B cell (primary cell): ENCODE measurements around the gene MTF2. TPM values are rescaled to one million over a fixed set of nuclear protein-coding genes. Genes with fewer than 3 reads are reported as not detected.
A peak's percentile ranks its signal among the peaks of the same experiment; 100 is the strongest.

ENCODE experiments used
- ATAC-seq: fragments of 200-7000 bp; cut with Tn5 transposase; one replicate; pipeline ENCODE4 v1.10.0; 2021; ENCODE audit warnings: low read depth, mild to moderate bottlenecking, moderate number of reproducible peaks, moderate library complexity
- CTCF ChIA-PET: fragments of 350-600 bp; sonication (Branson Sonifier 250); formaldehyde crosslinking; loops from one replicate; lab custom pipeline; 2021; ENCODE audit warnings: antibody characterized with exemption, inconsistent platforms; lab: Charles Lee
- POLR2A ChIA-PET: fragments of 350-600 bp; sonication (Branson Sonifier 250); formaldehyde crosslinking; loops from one replicate; lab custom pipeline; 2021; ENCODE audit warnings: antibody characterized with exemption; lab: Charles Lee
- DNase-seq: peaks from one replicate; pipeline ENCODE4 v3.0.0; 2013
- H2AFZ ChIP-seq: 2 replicates; pipeline ENCODE4 v1.6.1; 2012; ENCODE audit warnings: mild to moderate bottlenecking, low read depth, low read length; ENCODE audit not compliant: insufficient read depth, poor library complexity, severe bottlenecking
- H3K27ac ChIP-seq, 2 donors: 1 replicate in 1 of 2; 2 replicates in 1 of 2; pipeline ENCODE4 v1.5.1; 2012 to 2013; ENCODE audit warnings: low read length in 2 of 2, mild to moderate bottlenecking in 2 of 2, moderate library complexity in 1 of 2
- H3K27me3 ChIP-seq, 4 experiments: fragments of 200-600 bp in 1 of 4; sonication (generic) in 1 of 4; replicated peaks in 1 of 4; 1 replicate in 2 of 4; 2 replicates in 2 of 4; pipeline versions ENCODE4 v1.6.1 to v1.7.0; 2013 to 2016; ENCODE audit warnings: low read length in 3 of 4, mild to moderate bottlenecking in 2 of 4, mixed read lengths in 1 of 4, moderate library complexity in 1 of 4; ENCODE audit not compliant: insufficient read depth in 4 of 4, control insufficient read depth in 3 of 4; ENCODE audit errors: control extremely low read depth in 1 of 4
- H3K36me3 ChIP-seq, 2 experiments: replicated peaks in 1 of 2; 1 replicate in 1 of 2; 2 replicates in 1 of 2; pipeline versions ENCODE4 v1.6.1 to v1.7.1; 2013; ENCODE audit warnings: low read length in 1 of 2; ENCODE audit not compliant: insufficient read depth in 2 of 2, control insufficient read depth in 1 of 2; ENCODE audit errors: control extremely low read depth in 1 of 2, extremely low read depth in 1 of 2
- H3K4me1 ChIP-seq, 2 donors: fragments of 200-600 bp in 1 of 2; sonication (generic) in 1 of 2; 1 replicate in 1 of 2; 2 replicates in 1 of 2; pipeline versions ENCODE4 v1.5.1 to v1.6.1; 2013 to 2017; ENCODE audit warnings: low read length in 2 of 2; ENCODE audit not compliant: control insufficient read depth in 2 of 2, insufficient read depth in 2 of 2
- H3K4me2 ChIP-seq: replicated peaks from 2 replicates; pipeline ENCODE3; 2012; ENCODE audit warnings: mild to moderate bottlenecking, low read depth, low read length; ENCODE audit not compliant: poor library complexity, severe bottlenecking
- H3K4me3 ChIP-seq, 5 experiments: fragments of 200-600 bp in 1 of 5; sonication (generic) in 1 of 5; 1 replicate in 3 of 5; 2 replicates in 2 of 5; pipeline versions ENCODE4 v1.5.1 to v1.7.0; 2011 to 2016; ENCODE audit warnings: low read length in 4 of 5, mild to moderate bottlenecking in 4 of 5, low read depth in 2 of 5, control low read depth in 1 of 5, moderate library complexity in 1 of 5; ENCODE audit not compliant: insufficient read depth in 1 of 5; ENCODE audit errors: control extremely low read depth in 1 of 5, extremely low read depth in 1 of 5
- H3K79me2 ChIP-seq: fragments of 200-600 bp; sonication (generic); one replicate; pipeline ENCODE4 v1.6.0; 2016; ENCODE audit warnings: low read length; ENCODE audit not compliant: control insufficient read depth, insufficient read depth
- H3K9ac ChIP-seq: fragments of 200-600 bp; sonication (generic); 2 replicates; pipeline ENCODE4 v1.6.1; 2017; ENCODE audit warnings: mild to moderate bottlenecking, low read length, moderate library complexity
- H3K9me3 ChIP-seq, 3 donors: one replicate each; pipeline versions ENCODE4 v1.6.1 to v1.7.1; 2013; ENCODE audit warnings: low read length in 2 of 3; ENCODE audit not compliant: control insufficient read depth in 2 of 3, insufficient read depth in 1 of 3; ENCODE audit errors: control extremely low read depth in 1 of 3
- H4K20me1 ChIP-seq: 2 replicates; pipeline ENCODE4 v1.6.0; 2012; ENCODE audit warnings: mild to moderate bottlenecking, low read length; ENCODE audit not compliant: insufficient read depth, control insufficient read depth, poor library complexity, severe bottlenecking
- H3K27ac Mint-ChIP-seq: one replicate; pipeline ENCODE4 v1.8.0; 2021; ENCODE audit warnings: mixed read lengths
- H3K27me3 Mint-ChIP-seq: one replicate; pipeline ENCODE4 v1.8.0; 2021; ENCODE audit warnings: mixed read lengths
- H3K4me1 Mint-ChIP-seq: one replicate; pipeline ENCODE4 v1.8.0; 2021; ENCODE audit warnings: mixed read lengths
- H3K4me3 Mint-ChIP-seq: one replicate; pipeline ENCODE4 v1.8.0; 2021; ENCODE audit warnings: mixed read lengths
- H3K9me3 Mint-ChIP-seq: one replicate; pipeline ENCODE4 v1.8.0; 2022; ENCODE audit warnings: mixed read lengths; ENCODE audit not compliant: insufficient read depth
- EZH2 ChIP-seq: IDR thresholded peaks from 2 replicates; pipeline ENCODE4 v1.6.1; 2012; ENCODE audit warnings: borderline replicate concordance, low read depth, mild to moderate bottlenecking, moderate library complexity, low read length; ENCODE audit not compliant: insufficient read depth, poor library complexity, severe bottlenecking
- WGBS: methylation state at CpG from one replicate; pipeline ENCODE4 v1.1.5; 2013; ENCODE audit warnings: missing lambda C conversion rate; ENCODE audit not compliant: insufficient coverage; 5-methylcytosine and 5-hydroxymethylcytosine counted together
- intact Hi-C: fragments of 100-400 bp; cut with micrococcal nuclease; formaldehyde crosslinking; loops from one replicate; pipeline ENCODE4 v1.10.0; 2022
- polyA plus RNA-seq: library from polyadenylated mRNA; depleted of rRNA; stranded (reverse); fragments of >200 nt; gene quantifications from 2 replicates; pipeline ENCODE4 v1.2.3, GENCODE V29; 2012
- total RNA-seq, 2 donors: library from RNA; stranded (reverse); fragments of 120-200 nt in 1 of 2; gene quantifications; 1 replicate in 1 of 2; 2 replicates in 1 of 2; pipeline versions ENCODE4 v1.2.3 to v1.2.4, GENCODE V29; 2013 to 2022
- TF ChIP-seq, protein P1 (sequence below): fragments of 200-600 bp; IDR thresholded peaks from one replicate; pipeline ENCODE4 v1.8.0; 2022; ENCODE audit warnings: antibody characterized with exemption, mild to moderate bottlenecking

The MTF2 gene
- total and polyA plus RNA-seq, 2 donors (not counting 1 experiment from before 2014, with no cell fraction given): 19.5 to 68.6 TPM

DNA sequence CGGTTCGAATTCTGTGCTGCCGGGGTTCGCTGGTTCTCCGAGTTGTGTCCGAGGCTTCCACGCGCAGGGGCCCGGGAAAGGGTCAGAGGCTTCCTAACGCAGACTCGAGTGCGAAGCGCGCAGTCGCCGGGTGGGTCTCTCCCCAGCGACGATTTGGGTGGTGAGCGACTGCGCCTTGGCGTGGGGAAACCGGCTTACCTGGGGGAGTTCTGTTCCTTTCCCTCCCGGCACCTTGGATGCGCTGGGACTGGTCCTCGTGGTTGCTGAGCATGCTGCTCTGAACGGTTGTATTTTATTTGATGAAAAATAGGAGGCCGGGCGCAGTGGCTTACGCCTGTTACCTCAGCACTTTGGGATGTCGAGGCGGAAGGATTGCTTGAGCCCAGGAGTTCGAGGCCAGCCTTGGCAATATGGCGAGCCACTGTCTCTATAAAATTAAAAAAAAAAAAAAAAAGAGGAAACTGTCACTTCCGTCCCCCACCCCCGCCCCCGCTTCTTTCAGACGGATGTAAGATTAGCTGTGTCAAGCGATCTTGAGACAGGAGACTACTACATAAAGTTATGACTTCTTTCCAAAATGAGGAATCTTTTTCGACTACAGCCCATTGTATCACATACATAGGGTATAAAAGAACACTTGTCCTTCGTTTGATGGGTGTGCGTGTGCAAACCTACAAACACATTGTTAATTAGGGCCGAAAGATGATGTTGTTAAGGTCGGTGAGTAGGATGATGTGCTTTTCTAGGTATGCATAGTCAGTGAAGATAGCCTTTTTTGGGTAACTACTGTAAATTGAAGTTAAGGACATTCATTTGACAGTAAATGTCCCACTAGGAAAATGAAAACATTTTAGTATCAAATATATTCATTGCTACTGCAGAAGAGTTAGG is 101.9 kb downstream of the MTF2 start, which contains the start of gene CCDC18:
CCDC18 (plus strand) TSS at position 2 of the 891 bp plus-strand sequence. CDS start 2,638 bp downstream, outside the sequence.
- H3K27ac ChIP-seq: peak within 1 kb of the TSS; percentile 95 to 96
- no peaks in the 10 kb centered on the region for H3K36me3 ChIP-seq
- Mint-ChIP-seq H3K4me3 (peak within 1 kb of the TSS; percentile 90), H3K27me3 (no peaks in the 10 kb centered on the region), H3K9me3 (no peaks in the 10 kb centered on the region), H3K27ac (peak within 1 kb of the TSS; percentile 93), H3K4me1 (peaks cover 39% of the 10 kb centered on the region)
- peak within 1 kb of the TSS; percentile 88 for H2AFZ ChIP-seq
- peaks cover 43% of the 10 kb centered on the region for H3K79me2 ChIP-seq
- 0% methylated on average over 29 of the region's 43 CpGs for WGBS
- H3K4me3 ChIP-seq: peak within 1 kb of the TSS; percentile 81 to 98 (median 97)
- H3K9ac ChIP-seq: peak within 1 kb of the TSS; percentile 89
- no peaks in the 10 kb centered on the region for H3K27me3 ChIP-seq
- no peak for DNase-seq
- peaks cover 29 to 34% of the 10 kb centered on the region in 2 donors for H3K4me1 ChIP-seq
- TF ChIP-seq EZH2: no peak
- TF ChIP-seq, protein P1, sequence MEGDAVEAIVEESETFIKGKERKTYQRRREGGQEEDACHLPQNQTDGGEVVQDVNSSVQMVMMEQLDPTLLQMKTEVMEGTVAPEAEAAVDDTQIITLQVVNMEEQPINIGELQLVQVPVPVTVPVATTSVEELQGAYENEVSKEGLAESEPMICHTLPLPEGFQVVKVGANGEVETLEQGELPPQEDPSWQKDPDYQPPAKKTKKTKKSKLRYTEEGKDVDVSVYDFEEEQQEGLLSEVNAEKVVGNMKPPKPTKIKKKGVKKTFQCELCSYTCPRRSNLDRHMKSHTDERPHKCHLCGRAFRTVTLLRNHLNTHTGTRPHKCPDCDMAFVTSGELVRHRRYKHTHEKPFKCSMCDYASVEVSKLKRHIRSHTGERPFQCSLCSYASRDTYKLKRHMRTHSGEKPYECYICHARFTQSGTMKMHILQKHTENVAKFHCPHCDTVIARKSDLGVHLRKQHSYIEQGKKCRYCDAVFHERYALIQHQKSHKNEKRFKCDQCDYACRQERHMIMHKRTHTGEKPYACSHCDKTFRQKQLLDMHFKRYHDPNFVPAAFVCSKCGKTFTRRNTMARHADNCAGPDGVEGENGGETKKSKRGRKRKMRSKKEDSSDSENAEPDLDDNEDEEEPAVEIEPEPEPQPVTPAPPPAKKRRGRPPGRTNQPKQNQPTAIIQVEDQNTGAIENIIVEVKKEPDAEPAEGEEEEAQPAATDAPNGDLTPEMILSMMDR: no peak
- peak within 1 kb of the TSS; percentile 80 for H3K4me2 ChIP-seq
- H4K20me1 ChIP-seq: peaks cover 33% of the 10 kb centered on the region
- intact Hi-C loops: loop anchor here (1.0 to 10.0 kb wide), 10 partner anchors 38 to 1891 kb away; partner anchors contain the start of genes ABCD3, ALG14, DIPK1A and DNTTIP2
- CTCF ChIA-PET: no interaction called here
- H3K9me3 ChIP-seq: no peaks in the 10 kb centered on the region
- POLR2A ChIA-PET: interaction anchor here (0.6 kb wide), 1 partner anchor 304 kb away, joined by 3 read pairs; no protein-coding TSS in a partner anchor
- ATAC-seq: peak; percentile 13
